SK-MEL-5 (cell line): ENCODE data around the gene FRMPD4. TPM values are rescaled to one million over a fixed set of nuclear protein-coding genes. Genes with fewer than 3 reads are reported as not detected.
"Not testable (repeated sequence)": the region's sequence is repeated elsewhere in the genome, so short reads cannot be mapped to it uniquely, and the experiment has no call there.

Experiments used
- DNase-seq: peaks from one replicate; pipeline ENCODE4 v3.0.0-alpha.2; 2016; ENCODE audit warnings: low read depth, low spot score
- in situ Hi-C: cut with HindIII; loops from 2 replicates; pipeline ENCODE4 v1.10.0; 2016; ENCODE audit warnings: low sequenced_read_pairs, high pct_unique_total_duplicates, low pct_unique_long_range_greater_than_20kb
- polyA plus RNA-seq, 2 experiments: library from polyadenylated mRNA; depleted of rRNA; stranded (reverse); fragments of >200 nt; gene quantifications; 2 replicates each; pipeline ENCODE4 v1.2.3, GENCODE V29; 2015
- total RNA-seq: library from RNA; depleted of rRNA; stranded (reverse); fragments of >200 nt; shearing (Covaris generic); gene quantifications from 2 replicates; pipeline ENCODE4 v1.2.3, GENCODE V29; 2014; rRNA removed

FRMPD4 gene
- not detected in 2 replicates for total RNA-seq
- polyA plus RNA-seq (2015; cell fraction: cytosol; rRNA removed): 0.09 TPM in 1 of 2 replicates, not detected in the other
- polyA plus RNA-seq (2015; cell fraction: nucleus; rRNA removed): 0.05 TPM in 1 of 2 replicates, not detected in the other

DNA sequence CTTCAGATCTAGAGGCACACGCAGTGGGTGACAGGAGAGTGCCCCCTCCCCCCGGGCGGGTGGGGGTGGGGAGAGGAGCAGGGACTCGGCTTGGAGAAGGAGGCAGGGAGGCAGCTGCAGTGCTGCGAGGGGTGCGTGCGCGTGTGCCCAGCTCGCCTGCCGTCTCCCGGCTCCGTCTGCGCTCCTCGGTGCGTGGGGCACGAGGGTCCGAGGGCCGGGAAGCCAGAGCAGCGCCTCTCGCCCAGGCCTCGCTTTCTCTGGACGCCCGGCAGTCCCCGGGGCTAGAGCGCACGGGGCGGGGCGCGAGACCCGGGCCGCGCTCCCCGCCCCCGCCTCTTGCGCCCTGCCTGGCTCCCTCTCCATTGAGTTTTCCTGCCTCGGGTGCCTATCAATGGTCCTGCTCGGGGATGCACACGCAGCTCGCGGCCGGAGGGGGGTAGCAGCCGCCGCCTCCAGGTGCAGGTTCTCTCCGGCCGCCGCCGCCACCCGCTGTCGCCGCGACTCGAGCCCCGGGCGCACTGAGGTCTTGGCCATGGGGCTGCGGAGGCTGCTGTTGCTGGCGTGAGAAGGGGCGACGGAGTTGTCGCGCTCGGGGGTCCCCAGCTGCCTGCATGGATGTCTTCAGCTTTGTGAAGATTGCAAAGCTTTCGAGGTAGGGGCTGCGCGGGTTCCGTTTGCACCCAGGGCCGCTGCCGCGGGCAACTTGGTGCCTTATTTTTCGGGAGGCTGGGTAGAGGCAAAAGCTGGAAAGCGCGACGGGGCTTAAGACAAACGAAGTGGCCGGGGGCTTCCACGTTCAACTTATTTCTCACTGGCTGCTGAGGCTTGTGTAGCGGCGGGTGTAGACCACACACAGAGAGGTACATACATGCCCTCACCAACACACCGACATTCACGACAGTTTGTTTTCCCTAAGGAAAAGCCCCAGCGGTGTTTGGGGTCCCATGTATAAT, at the start of gene FRMPD4:
FRMPD4 (plus strand) TSS at position 113 of the 953 bp plus-strand sequence; CDS start at position 612, 499 bp downstream.
- in situ Hi-C loops: no loop called here
- no peak for DNase-seq

- in situ Hi-C loops: no loop called here
- no peak for DNase-seq
Observed at GRCh38 chrX:12089740-12090139, 48.5 kb upstream of the FRMPD4 start.

- in situ Hi-C loops: no loop called here
- no peak for DNase-seq
Observed at GRCh38 chrX:12113321-12113720, 25.0 kb upstream of the FRMPD4 start.

DNA sequence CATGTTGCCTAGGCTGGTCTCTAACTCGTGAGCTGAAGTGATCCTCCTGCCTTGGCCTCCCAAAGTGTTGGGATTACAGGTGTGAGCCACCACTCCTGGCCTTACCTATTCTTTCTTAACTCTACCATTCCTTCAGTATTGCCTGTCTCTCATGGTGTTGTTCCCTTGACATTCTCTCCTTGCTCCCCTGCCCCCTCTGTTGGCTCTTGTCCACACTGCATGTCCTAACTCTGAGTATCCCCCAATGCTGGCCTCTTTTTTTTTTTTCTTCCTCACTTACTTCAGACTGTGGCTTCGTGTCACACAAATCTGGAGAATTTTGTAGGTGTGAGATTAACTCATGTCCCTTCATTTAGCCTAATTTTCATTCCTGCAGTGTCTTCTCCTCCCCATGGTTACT, 22.9 kb upstream of the FRMPD4 start:
- in situ Hi-C loops: no loop called here
- DNase-seq: peak; percentile 32

GRCh38 chrX:12118134-12118533, 20.1 kb upstream of the FRMPD4 start:
- in situ Hi-C loops: no loop called here
- no peak for DNase-seq

DNA sequence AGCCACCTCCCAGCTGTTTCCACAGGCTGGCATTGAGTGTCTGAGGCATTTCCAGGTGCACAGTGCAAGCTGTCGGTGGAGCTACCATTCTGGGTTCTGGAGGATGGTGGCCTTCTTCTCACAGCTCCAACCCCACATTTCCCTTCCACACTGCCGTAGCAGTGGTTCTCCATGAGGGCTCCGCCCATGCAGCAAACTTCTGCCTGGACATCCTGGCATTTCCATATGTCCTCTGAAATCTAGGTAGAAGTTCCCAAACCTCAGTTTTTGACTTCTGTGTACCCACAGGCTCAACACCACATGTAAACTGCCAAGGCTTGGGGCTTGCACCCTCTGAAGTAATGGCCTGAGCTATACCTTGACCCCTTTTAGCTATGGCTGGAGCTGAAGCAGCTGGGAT, 10.3 kb upstream of the FRMPD4 start:
- in situ Hi-C loops: no loop called here
- DNase-seq: no peak

DNA sequence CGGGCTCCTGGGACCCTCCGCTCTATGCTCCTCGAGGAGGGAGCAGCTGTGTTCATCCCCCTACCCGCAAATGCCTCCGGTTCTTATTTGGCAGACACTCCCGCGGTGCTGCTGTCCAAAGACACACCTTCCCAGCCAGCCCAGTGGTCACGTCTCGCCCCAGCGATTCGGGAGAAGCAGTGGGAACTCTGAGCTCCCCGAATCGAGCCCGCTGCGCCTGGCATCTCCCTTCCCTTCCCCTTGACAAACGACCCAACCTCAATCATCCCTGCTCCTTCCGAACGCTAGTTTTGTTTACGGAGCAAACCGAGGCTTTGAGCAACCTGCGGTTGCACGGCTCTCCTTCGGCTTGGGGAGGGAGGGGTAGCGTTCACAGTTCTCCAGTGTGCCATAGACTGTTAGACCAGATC, 317 bp upstream of the FRMPD4 start:
- no peak for DNase-seq
- in situ Hi-C loops: no loop called here

- in situ Hi-C loops: no loop called here
- DNase-seq: no peak
Observed at GRCh38 chrX:12139934-12140611, 1.8 kb downstream of the FRMPD4 start.

DNA sequence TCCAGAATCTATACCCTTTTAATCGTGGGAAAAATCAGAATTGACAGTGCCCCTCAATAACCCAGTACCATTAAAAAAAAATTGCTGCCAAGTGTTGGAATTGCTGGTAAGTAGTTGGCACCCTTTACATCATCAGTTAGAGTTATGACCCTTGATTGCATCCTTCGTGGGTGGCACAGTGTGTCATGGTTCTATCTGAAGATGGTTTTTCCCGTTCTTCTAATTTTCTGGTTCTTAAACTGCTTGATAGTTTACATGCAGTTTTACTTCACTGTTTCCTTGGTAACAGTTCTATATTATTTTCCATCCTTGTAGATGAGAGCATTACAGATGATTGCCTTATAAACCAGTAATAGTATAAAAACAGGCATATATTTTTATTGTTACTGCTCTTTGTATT, 3.2 kb downstream of the FRMPD4 start:
- no peak for DNase-seq
- in situ Hi-C loops: no loop called here

DNA sequence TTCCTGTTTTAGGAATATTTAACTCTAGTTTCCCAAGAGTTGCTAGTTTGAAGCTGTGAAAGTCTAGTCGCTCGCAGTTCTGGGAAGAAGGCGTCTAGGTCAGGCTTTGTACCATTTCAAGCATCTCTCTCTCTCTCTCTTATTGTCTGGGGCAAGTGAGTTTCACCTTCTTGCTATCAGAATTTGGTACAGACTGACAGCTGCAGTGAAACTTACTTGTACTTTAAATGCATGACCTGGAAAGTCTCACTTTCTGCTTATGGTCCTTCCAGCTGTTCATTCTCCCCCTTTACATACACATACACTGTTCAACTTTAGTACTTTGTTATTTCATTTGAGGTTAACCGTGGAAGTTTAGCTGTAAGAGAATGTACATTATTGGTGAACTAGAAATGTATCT, 4.4 kb downstream of the FRMPD4 start:
- in situ Hi-C loops: no loop called here
- DNase-seq: no peak

DNA sequence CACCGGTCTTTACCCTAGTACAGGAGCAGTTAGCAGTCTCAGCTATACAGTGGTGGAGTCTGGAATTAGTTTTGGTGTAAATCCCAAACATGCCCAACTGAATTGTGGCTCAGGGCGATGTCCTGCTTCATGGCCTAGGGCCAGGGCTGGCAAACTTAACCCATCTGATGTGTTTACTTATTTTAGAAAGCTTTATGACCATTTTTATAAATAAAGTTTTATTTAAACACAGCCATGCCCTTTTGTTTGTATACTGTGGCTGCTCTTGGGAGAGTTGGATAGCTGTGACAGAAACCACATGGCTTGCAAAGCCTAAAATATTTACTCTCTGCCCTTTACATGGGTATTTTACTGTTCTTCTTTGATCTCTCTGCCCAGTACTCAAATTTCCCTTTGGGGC, 7.1 kb downstream of the FRMPD4 start:
- DNase-seq: no peak
- in situ Hi-C loops: no loop called here

GRCh38 chrX:12149670-12150407, 11.6 kb downstream of the FRMPD4 start:
- DNase-seq: no peak
- in situ Hi-C loops: no loop called here

DNA sequence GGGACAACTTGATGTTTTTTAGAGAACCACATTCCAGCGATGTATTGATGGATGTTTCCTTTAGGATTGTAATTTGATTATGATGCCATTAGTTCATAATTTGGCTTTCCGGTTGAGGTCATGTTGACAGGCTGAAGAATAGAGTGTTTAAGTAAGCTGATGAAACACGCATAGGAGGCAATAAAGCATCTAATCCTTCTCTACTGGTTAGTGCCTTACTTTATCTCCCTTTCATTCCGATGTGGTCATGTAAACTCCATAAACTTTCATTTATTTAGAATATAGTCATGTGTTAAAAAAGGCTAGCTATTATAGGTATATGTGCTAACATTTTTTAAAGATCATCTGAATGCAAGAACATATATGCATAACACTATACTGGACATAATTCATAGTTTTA, 15.0 kb downstream of the FRMPD4 start:
- in situ Hi-C loops: no loop called here
- no peak for DNase-seq

- in situ Hi-C loops: no loop called here
- DNase-seq: no peak
Observed at GRCh38 chrX:12153741-12154140, 15.5 kb downstream of the FRMPD4 start.

DNA sequence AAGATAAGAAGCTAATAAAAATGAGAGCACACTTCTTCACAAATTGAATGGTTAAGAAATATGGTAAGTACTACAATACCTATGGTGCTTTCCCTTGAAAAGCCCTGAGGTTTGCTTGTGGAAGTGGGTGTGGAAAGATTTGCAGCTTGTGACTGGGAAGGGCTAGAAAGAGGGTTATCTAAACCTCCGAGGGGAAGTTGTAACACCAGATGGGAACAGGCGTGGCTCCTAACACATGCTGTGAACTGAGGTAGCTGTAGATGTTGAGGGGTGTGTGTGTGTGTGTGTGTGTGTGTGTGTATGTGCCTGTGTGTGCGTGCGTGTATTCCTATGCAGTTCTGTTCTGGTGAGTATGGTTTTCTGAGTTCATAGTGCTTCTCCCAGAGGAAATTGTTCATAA, 21.5 kb downstream of the FRMPD4 start:
- in situ Hi-C loops: no loop called here
- DNase-seq: no peak

- DNase-seq: no peak
- in situ Hi-C loops: no loop called here
Observed at GRCh38 chrX:12162420-12162819, 24.1 kb downstream of the FRMPD4 start.

GRCh38 chrX:12164180-12164579, 25.9 kb downstream of the FRMPD4 start:
- DNase-seq, in situ Hi-C loops: not testable (repeated sequence)

- in situ Hi-C loops: no loop called here
Observed at GRCh38 chrX:12170755-12171154, 32.5 kb downstream of the FRMPD4 start.

More at GRCh38 chrX:12170755-12171154, 32.5 kb downstream of the FRMPD4 start:
- DNase-seq: no peak
